ENCODE results near the gene CARD14. TPM values are rescaled to one million over a fixed set of nuclear protein-coding genes. Genes with fewer than 3 reads are reported as not detected.

CARD14 gene
- total RNA-seq, 1 experiment from 2014 or later = 16.5 TPM

- Histone ChIP-seq H2AFZ (no peak overlapping the region), H3K4me2 (no peak overlapping the region), H3K9me3 (ENCODE audit: insufficient read depth, low read depth) (no peaks in the 10 kb centered on the region), H3F3A (ENCODE audit: insufficient read depth, low read depth) (no peaks in the 10 kb centered on the region), H3K27ac (no peak overlapping the region), H3K79me2 (ENCODE audit: low read depth) (no peaks in the 10 kb centered on the region), H3K4me3 (no peak overlapping the region), H4K20me1 (ENCODE audit: insufficient read depth) (no peaks in the 10 kb centered on the region), H3K4me1 (replicated peaks; ENCODE audit: insufficient read depth) (no peaks in the 10 kb centered on the region), H3K27me3 (ENCODE audit: insufficient read depth, low read depth) (no peaks in the 10 kb centered on the region), H3K36me3 (ENCODE audit: low read depth) (no peaks in the 10 kb centered on the region), H3K9me2 (ENCODE audit: insufficient read depth) (no peaks in the 10 kb centered on the region)
- DNase-seq = no peak
- no TSS peak for BruUV-seq (replicated peaks)
- POLR2A ChIA-PET (ENCODE audit: unreplicated experiment) = no interaction called here
- intact Hi-C loops (cut with micrococcal nuclease; ENCODE audit: unreplicated experiment) = no loop called here
- TF ChIP-seq EZH2 (IDR thresholded peaks at IDR 0.05; ENCODE audit: low read depth) = no peak
- TF ChIP-seq CTCF (conservative IDR thresholded peaks at IDR 0.05) = no peak
- CTCF ChIA-PET = no interaction called here
Observed at GRCh38 chr17:80191192-80191591, 21.4 kb downstream of the CARD14 start.

- H4K20me1 ChIP-seq (ENCODE audit: insufficient read depth) = no peaks in the 10 kb centered on the region
- no peak overlapping the region for H3K27ac ChIP-seq
- H3K4me2 ChIP-seq = no peak overlapping the region
- no peak for TF ChIP-seq CTCF (conservative IDR thresholded peaks at IDR 0.05)
- TF ChIP-seq EZH2 (IDR thresholded peaks at IDR 0.05; ENCODE audit: low read depth) = no peak
- ChIA-PET CTCF (no interaction called here), POLR2A (ENCODE audit: unreplicated experiment) (no interaction called here)
- no peaks in the 10 kb centered on the region for H3K9me3 ChIP-seq (ENCODE audit: insufficient read depth, low read depth)
- H2AFZ ChIP-seq = no peak overlapping the region
- H3K36me3 ChIP-seq (ENCODE audit: low read depth) = no peaks in the 10 kb centered on the region
- no peaks in the 10 kb centered on the region for H3K9me2 ChIP-seq (ENCODE audit: insufficient read depth)
- no TSS peak for BruUV-seq (replicated peaks)
- intact Hi-C loops (cut with micrococcal nuclease; ENCODE audit: unreplicated experiment) = no loop called here
- H3K27me3 ChIP-seq (ENCODE audit: insufficient read depth, low read depth) = no peaks in the 10 kb centered on the region
- H3K4me3 ChIP-seq = no peak overlapping the region
- DNase-seq = no peak
- no peaks in the 10 kb centered on the region for H3K79me2 ChIP-seq (ENCODE audit: low read depth)
- no peaks in the 10 kb centered on the region for H3K4me1 ChIP-seq (replicated peaks; ENCODE audit: insufficient read depth)
- no peaks in the 10 kb centered on the region for H3F3A ChIP-seq (ENCODE audit: insufficient read depth, low read depth)
Observed at GRCh38 chr17:80191865-80192661, 22.2 kb downstream of the CARD14 start.

- intact Hi-C loops (cut with micrococcal nuclease; ENCODE audit: unreplicated experiment) = no loop called here
Observed at GRCh38 chr17:80195141-80195540, 25.3 kb downstream of the CARD14 start.

More at GRCh38 chr17:80195141-80195540, 25.3 kb downstream of the CARD14 start:
- BruUV-seq (replicated peaks) = no TSS peak
- Histone ChIP-seq H3K9me2 (ENCODE audit: insufficient read depth) (no peaks in the 10 kb centered on the region), H3K4me3 (no peak overlapping the region), H2AFZ (no peak overlapping the region), H3F3A (ENCODE audit: insufficient read depth, low read depth) (no peaks in the 10 kb centered on the region), H3K9me3 (ENCODE audit: insufficient read depth, low read depth) (no peaks in the 10 kb centered on the region), H4K20me1 (ENCODE audit: insufficient read depth) (no peaks in the 10 kb centered on the region), H3K4me2 (no peak overlapping the region), H3K4me1 (replicated peaks; ENCODE audit: insufficient read depth) (no peaks in the 10 kb centered on the region), H3K79me2 (ENCODE audit: low read depth) (no peaks in the 10 kb centered on the region), H3K36me3 (ENCODE audit: low read depth) (no peaks in the 10 kb centered on the region), H3K27me3 (ENCODE audit: insufficient read depth, low read depth) (no peaks in the 10 kb centered on the region), H3K27ac (no peak overlapping the region)
- ChIA-PET CTCF (no interaction called here), POLR2A (ENCODE audit: unreplicated experiment) (no interaction called here)
- no peak for DNase-seq
- no peak for TF ChIP-seq CTCF (conservative IDR thresholded peaks at IDR 0.05)
- TF ChIP-seq EZH2 (IDR thresholded peaks at IDR 0.05; ENCODE audit: low read depth) = no peak

All from PC-9 (cell line).